Measurements from ENCODE around the gene RND2. TPM values are rescaled to one million over a fixed set of nuclear protein-coding genes. Genes with fewer than 3 reads are reported as not detected.

Gene RND2
- total and polyA plus RNA-seq, 2 of the 13 experiments (the other 11 are each of a cell fraction or from before 2014, with no cell fraction given), result 0.05 to 0.11 TPM

GRCh38 chr17:43040655-43041054 is 15.6 kb downstream of the RND2 start (continued):
- no peak for TF ChIP-seq MYC (CRISPR knock-in tag; IDR thresholded peaks at IDR 0.05; ENCODE audit: borderline replicate concordance)
- peak; percentile 43; the same call in 1 of the 2 replicates for TF ChIP-seq HNF4A (CRISPR knock-in tag; IDR thresholded peaks at IDR 0.05)
- no peak for TF ChIP-seq ZNF709 (CRISPR knock-in tag; IDR thresholded peaks at IDR 0.05)
- TF ChIP-seq DNMT3B (CRISPR knock-in tag; conservative IDR thresholded peaks at IDR 0.05), result no peak
- no peak; the same call in 1 of the 2 replicates for TF ChIP-seq SOX13 (IDR thresholded peaks at IDR 0.05)
- TF ChIP-seq SOX13 (CRISPR knock-in tag; conservative IDR thresholded peaks at IDR 0.05 in 1 of 2, IDR thresholded peaks at IDR 0.05 in 1 of 2), result 0 out of 4 replicates have a peak, but pooled peaks of 1 of the 2 experiments have one; percentile 26
- TF ChIP-seq TCF7 (IDR thresholded peaks at IDR 0.05; ENCODE audit: low read depth), result peak; percentile 60; the same call in 1 of the 2 replicates
- TF ChIP-seq PAXIP1 (CRISPR knock-in tag; conservative IDR thresholded peaks at IDR 0.05), result peak; percentile 42; the same call in 1 of the 2 replicates
- TF ChIP-seq CEBPB (IDR thresholded peaks at IDR 0.05; ENCODE audit: borderline replicate concordance, low read depth, low read length), result peak; percentile 95
- no peak for TF ChIP-seq FOXP1 (IDR thresholded peaks at IDR 0.05)
- peak; percentile 55; the same call in 1 of the 2 replicates for TF ChIP-seq FOXP1 (CRISPR knock-in tag; IDR thresholded peaks at IDR 0.05)
- no peak for TF ChIP-seq MTERF4 (CRISPR knock-in tag; IDR thresholded peaks at IDR 0.05)
- TF ChIP-seq CEBPZ (IDR thresholded peaks at IDR 0.05; ENCODE audit: low read length), result no peak

All from HepG2 (cell line).